Body of pancreas (tissue), 4 donors: ENCODE measurements around the gene CCL26.

Source experiments
- POLR2A ChIP-seq, 3 donors: fragments of 450-650 bp; IDR thresholded peaks; one replicate each; pipeline ENCODE4 v1.6.1; 2016; ENCODE audit warnings: antibody characterized with exemption in 3 of 3, mild to moderate bottlenecking in 2 of 3
- TF ChIP-seq, protein P1 (sequence below), 7 experiments: fragments of 450-650 bp in 4 of 7; fragments of 200-600 bp in 3 of 7; sonication (generic) in 3 of 7; IDR thresholded peaks; one replicate each; pipeline ENCODE4 v1.5.1; 2016 to 2019; ENCODE audit warnings: antibody characterized with exemption in 7 of 7

DNA sequence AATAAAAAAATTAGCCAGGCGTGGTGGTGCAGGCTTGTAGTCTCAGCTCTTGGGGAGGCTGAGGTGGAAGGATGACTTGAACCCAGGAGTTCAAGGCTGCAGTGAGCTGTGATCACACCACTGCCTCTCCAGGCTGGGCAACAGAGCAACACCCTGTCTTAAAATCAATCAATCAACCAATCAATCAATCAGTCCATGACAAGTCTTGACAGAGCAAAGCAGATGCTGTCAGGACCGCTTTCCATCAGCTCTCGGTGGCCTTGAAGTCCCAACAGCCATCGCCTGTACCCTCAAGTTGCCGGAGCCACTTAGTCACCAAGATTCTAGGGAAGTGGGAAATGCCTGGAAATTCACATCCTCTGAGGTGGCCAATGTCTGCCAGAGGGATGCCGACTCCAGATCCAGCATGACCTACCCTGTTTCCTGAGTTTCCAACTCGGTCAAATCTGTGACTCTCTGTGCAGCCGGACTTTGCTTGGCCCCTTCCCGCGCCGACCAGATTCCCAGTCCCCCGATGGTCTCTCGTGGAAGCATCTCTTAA, 42.5 kb upstream of the CCL26 start:
- TF ChIP-seq, protein P1, sequence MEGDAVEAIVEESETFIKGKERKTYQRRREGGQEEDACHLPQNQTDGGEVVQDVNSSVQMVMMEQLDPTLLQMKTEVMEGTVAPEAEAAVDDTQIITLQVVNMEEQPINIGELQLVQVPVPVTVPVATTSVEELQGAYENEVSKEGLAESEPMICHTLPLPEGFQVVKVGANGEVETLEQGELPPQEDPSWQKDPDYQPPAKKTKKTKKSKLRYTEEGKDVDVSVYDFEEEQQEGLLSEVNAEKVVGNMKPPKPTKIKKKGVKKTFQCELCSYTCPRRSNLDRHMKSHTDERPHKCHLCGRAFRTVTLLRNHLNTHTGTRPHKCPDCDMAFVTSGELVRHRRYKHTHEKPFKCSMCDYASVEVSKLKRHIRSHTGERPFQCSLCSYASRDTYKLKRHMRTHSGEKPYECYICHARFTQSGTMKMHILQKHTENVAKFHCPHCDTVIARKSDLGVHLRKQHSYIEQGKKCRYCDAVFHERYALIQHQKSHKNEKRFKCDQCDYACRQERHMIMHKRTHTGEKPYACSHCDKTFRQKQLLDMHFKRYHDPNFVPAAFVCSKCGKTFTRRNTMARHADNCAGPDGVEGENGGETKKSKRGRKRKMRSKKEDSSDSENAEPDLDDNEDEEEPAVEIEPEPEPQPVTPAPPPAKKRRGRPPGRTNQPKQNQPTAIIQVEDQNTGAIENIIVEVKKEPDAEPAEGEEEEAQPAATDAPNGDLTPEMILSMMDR (IDR thresholded peaks at IDR 0.05) = no peak
- no peak for TF ChIP-seq POLR2A (IDR thresholded peaks at IDR 0.05)
